ENCODE data around the gene TLDC2. TPM values are rescaled to one million over a fixed set of nuclear protein-coding genes. Genes with fewer than 3 reads are reported as not detected.
A peak's percentile ranks its signal among the peaks of the same experiment; 100 is the strongest.

The TLDC2 gene
- total RNA-seq (2013): not detected
- polyA plus RNA-seq: not detected
- polyA minus RNA-seq: not detected in 2 replicates
- 0 to 0.23 (median 0.07) reads per million in 11 experiments for total RNA-seq

GRCh38 chr20:36875702-36876472 is at the start of gene TLDC2:
Gene TLDC2, plus strand, starts transcription at chr20:36876138. Its CDS starts 37 bp downstream, at chr20:36876175.
- Mint-ChIP-seq H3K4me3 (no peak within 1 kb of the TSS), H3K36me3 (peaks cover 5 to 17% of the 10 kb centered on the region in 2 donors), H3K4me1 (peaks cover 16% of the 10 kb centered on the region), H3K27me3 (ENCODE audit: low read depth in 3 of 3) (peaks cover 2 to 5% (median 2%) of the 10 kb centered on the region in 3 donors), H3K9me3 (no peaks in the 10 kb centered on the region), H3K27ac (peak within 1 kb of the TSS in 4 of 7 donors; percentile 24 to 68 (median 44))
- no peak for DNase-seq
- Histone ChIP-seq H3K4me1 (ENCODE audit: control insufficient read depth in 1 of 2, insufficient read depth in 2 of 2, low read length in 2 of 2) (peaks cover 11 to 14% of the 10 kb centered on the region in 2 donors), H3K9ac (ENCODE audit: insufficient read depth, low read length, poor library complexity, severe bottlenecking) (no peak within 1 kb of the TSS), H3K9me3 (replicated peaks in 1 of 2; ENCODE audit: control insufficient read depth in 1 of 2, insufficient read depth in 1 of 2, low read length in 2 of 2) (no peaks in the 10 kb centered on the region), H3K79me2 (ENCODE audit: insufficient read depth, low read length) (no peaks in the 10 kb centered on the region), H3K27me3 (ENCODE audit: control insufficient read depth in 2 of 2, insufficient read depth in 2 of 2, low read length in 2 of 2) (no peaks in the 10 kb centered on the region), H4K20me1 (ENCODE audit: insufficient read depth, low read length) (no peaks in the 10 kb centered on the region), H3K4me3 (replicated peaks in 1 of 3; ENCODE audit: low read depth in 2 of 3, low read length in 3 of 3) (no peak within 1 kb of the TSS), H2AFZ (ENCODE audit: insufficient read depth, low read depth, low read length, poor library complexity, severe bottlenecking) (no peak within 1 kb of the TSS), H3K4me2 (replicated peaks; ENCODE audit: extremely low read depth, low read length, poor library complexity, severe bottlenecking) (no peak within 1 kb of the TSS), H3K36me3 (replicated peaks in 1 of 2; ENCODE audit: control insufficient read depth in 1 of 2, insufficient read depth in 2 of 2, low read length in 2 of 2) (peaks cover 0 to 10% of the 10 kb centered on the region in 2 donors), H3K27ac (ENCODE audit: low read depth in 1 of 2, low read length in 2 of 2) (no peak within 1 kb of the TSS)
- TF ChIP-seq CTCF (IDR thresholded peaks at IDR 0.05): no peak
- WGBS (ENCODE audit: insufficient coverage): 96% methylated on average over 6 of the region's 14 CpGs
- intact Hi-C loops (cut with micrococcal nuclease): no loop called here

DNA sequence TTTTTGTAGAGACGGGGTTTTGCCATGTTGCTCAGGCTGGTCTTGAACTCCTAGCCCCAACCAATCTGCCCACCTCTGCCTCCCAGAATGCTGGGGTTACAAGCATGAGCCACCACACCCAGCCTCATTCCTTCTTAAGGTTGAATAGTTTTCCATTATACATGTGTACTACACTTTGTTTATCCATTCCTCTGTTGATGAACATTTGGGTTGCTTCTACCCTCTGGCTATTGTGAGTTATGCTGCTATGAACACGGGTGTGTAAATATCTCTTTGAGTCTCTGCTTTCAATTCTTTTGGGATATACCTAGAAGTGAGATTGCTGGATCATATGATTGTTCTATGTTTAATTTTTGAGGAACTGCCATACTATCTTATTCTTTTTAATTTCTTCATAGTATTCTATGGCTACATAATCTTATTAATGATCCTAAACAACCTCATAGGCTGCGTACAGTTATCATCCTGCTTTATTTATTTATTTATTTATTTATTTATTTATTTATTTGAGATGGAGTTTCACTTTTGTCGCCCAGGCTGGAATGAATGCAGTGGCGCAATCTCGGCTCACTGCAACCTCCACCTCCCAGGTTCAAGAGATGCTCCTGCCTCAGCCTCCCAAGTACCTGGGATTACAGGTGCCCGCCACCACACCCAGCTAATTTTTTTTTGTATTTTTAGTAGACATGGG is 49.2 kb upstream of the TLDC2 start:
- no peak overlapping the region for H3K27ac ChIP-seq (ENCODE audit: low read depth in 1 of 2, low read length in 2 of 2)
- no peak for TF ChIP-seq CTCF (IDR thresholded peaks at IDR 0.05)

More for the DNA sequence above, 49.2 kb upstream of the TLDC2 start:
- peaks cover 29 to 39% of the 10 kb centered on the region in 2 donors for H3K36me3 Mint-ChIP-seq
- no peak overlapping the region for H3K4me3 Mint-ChIP-seq
- no peaks in the 10 kb centered on the region for H3K27me3 ChIP-seq (ENCODE audit: control insufficient read depth in 2 of 2, insufficient read depth in 2 of 2, low read length in 2 of 2)
- H3K27me3 Mint-ChIP-seq (ENCODE audit: low read depth in 3 of 3): peaks cover 0 to 7% (median 0%) of the 10 kb centered on the region in 3 donors
- H3K4me1 Mint-ChIP-seq: peaks cover 7% of the 10 kb centered on the region
- no peak overlapping the region for H2AFZ ChIP-seq (ENCODE audit: insufficient read depth, low read depth, low read length, poor library complexity, severe bottlenecking)
- no peak overlapping the region for H3K9ac ChIP-seq (ENCODE audit: insufficient read depth, low read length, poor library complexity, severe bottlenecking)
- H3K79me2 ChIP-seq (ENCODE audit: insufficient read depth, low read length): no peaks in the 10 kb centered on the region
- peaks cover 19 to 41% of the 10 kb centered on the region in 2 donors for H3K36me3 ChIP-seq (replicated peaks in 1 of 2; ENCODE audit: control insufficient read depth in 1 of 2, insufficient read depth in 2 of 2, low read length in 2 of 2)
- H3K4me1 ChIP-seq (ENCODE audit: control insufficient read depth in 1 of 2, insufficient read depth in 2 of 2, low read length in 2 of 2): no peaks in the 10 kb centered on the region
- DNase-seq: no peak
- H4K20me1 ChIP-seq (ENCODE audit: insufficient read depth, low read length): no peaks in the 10 kb centered on the region
- H3K9me3 ChIP-seq (replicated peaks in 1 of 2; ENCODE audit: control insufficient read depth in 1 of 2, insufficient read depth in 1 of 2, low read length in 2 of 2): no peaks in the 10 kb centered on the region
- 83% methylated on average over 1 of the region's 7 CpGs for WGBS (ENCODE audit: insufficient coverage)
- no peaks in the 10 kb centered on the region for H3K9me3 Mint-ChIP-seq
- H3K4me3 ChIP-seq (replicated peaks in 1 of 3; ENCODE audit: low read depth in 2 of 3, low read length in 3 of 3): no peak overlapping the region
- no peak overlapping the region for H3K4me2 ChIP-seq (replicated peaks; ENCODE audit: extremely low read depth, low read length, poor library complexity, severe bottlenecking)
- no peak overlapping the region for H3K27ac Mint-ChIP-seq
- intact Hi-C loops (cut with micrococcal nuclease): no loop called here

All from CD14-positive monocyte (primary cell).